A673 (cell line): ENCODE results near the gene TEKTIP1.

Experiments
- CTCF ChIP-seq: fragments of 300-800, 200-600 bp; sonication (generic); conservative IDR thresholded peaks from 2 replicates; pipeline ENCODE4 v1.5.1; 2017; ENCODE audit warnings: low read depth, mild to moderate bottlenecking, antibody characterized with exemption, low read length, moderate library complexity, mixed read lengths
- EZH2 ChIP-seq: fragments of 200-600 bp; sonication (generic); IDR thresholded peaks from 2 replicates; pipeline ENCODE4 v1.6.1; 2017; ENCODE audit warnings: borderline replicate concordance, low read depth, mild to moderate bottlenecking, mixed read lengths, antibody characterized with exemption, low read length; ENCODE audit not compliant: poor library complexity, severe bottlenecking

- TF ChIP-seq CTCF: no peak
- TF ChIP-seq EZH2: no peak
These were observed 52.2 kb downstream of the TEKTIP1 start for GRCh38 chr19:3590991-3591659.
